Upper lobe of left lung (tissue), 4 donors: ENCODE data around the gene FILIP1L.

ENCODE experiments used
- POLR2A ChIP-seq, 4 donors: fragments of 450-650 bp; IDR thresholded peaks; one replicate each; pipeline ENCODE4 v1.5.1; 2016 to 2017; ENCODE audit warnings: antibody characterized with exemption in 4 of 4, mild to moderate bottlenecking in 2 of 4
- TF ChIP-seq, protein P1 (sequence below), 6 experiments: fragments of 450-650 bp in 4 of 6; fragments of 200-600 bp in 2 of 6; sonication (generic) in 2 of 6; IDR thresholded peaks; one replicate each; pipeline ENCODE4 v1.5.1; 2016 to 2019; ENCODE audit warnings: antibody characterized with exemption in 6 of 6

GRCh38 chr3:100053951-100054620, 60.2 kb downstream of the FILIP1L start:
- TF ChIP-seq POLR2A (IDR thresholded peaks at IDR 0.05), result no peak
- TF ChIP-seq, protein P1, sequence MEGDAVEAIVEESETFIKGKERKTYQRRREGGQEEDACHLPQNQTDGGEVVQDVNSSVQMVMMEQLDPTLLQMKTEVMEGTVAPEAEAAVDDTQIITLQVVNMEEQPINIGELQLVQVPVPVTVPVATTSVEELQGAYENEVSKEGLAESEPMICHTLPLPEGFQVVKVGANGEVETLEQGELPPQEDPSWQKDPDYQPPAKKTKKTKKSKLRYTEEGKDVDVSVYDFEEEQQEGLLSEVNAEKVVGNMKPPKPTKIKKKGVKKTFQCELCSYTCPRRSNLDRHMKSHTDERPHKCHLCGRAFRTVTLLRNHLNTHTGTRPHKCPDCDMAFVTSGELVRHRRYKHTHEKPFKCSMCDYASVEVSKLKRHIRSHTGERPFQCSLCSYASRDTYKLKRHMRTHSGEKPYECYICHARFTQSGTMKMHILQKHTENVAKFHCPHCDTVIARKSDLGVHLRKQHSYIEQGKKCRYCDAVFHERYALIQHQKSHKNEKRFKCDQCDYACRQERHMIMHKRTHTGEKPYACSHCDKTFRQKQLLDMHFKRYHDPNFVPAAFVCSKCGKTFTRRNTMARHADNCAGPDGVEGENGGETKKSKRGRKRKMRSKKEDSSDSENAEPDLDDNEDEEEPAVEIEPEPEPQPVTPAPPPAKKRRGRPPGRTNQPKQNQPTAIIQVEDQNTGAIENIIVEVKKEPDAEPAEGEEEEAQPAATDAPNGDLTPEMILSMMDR (IDR thresholded peaks at IDR 0.05), result no peak
